Right lobe of liver (tissue), 4 donors: ENCODE measurements around the gene TPRG1L.

Experiments
- CTCF ChIP-seq, 4 donors: fragments of 200-600 bp in 3 of 4; fragments of 450-650 bp in 1 of 4; IDR thresholded peaks; one replicate each; pipeline versions ENCODE4 v1.5.1 to v1.8.0; 2016 to 2022; ENCODE audit warnings: antibody characterized with exemption in 4 of 4, mild to moderate bottlenecking in 2 of 4
- POLR2A ChIP-seq: fragments of 450-650 bp; IDR thresholded peaks from one replicate; pipeline ENCODE4 v1.6.1; 2017; ENCODE audit warnings: antibody characterized with exemption, mild to moderate bottlenecking
- donor health status: DM: no; HTN: no; CAD: no.
- donor health status: DM: no; HTN: no; CAD: no.
- donor health status: DM: no; HTN: yes; CAD: no.

- TF ChIP-seq CTCF (IDR thresholded peaks at IDR 0.05) (no peak), POLR2A (no peak)
Observed at GRCh38 chr1:3638027-3638426, 13.2 kb downstream of the TPRG1L start.
